A204.1 (cell line): Measurements from ENCODE around the gene LOX.
"Not testable (repeated sequence)": the region's sequence is repeated elsewhere in the genome, so short reads cannot be mapped to it uniquely, and the experiment has no call there.

Source experiments
- FAIRE-seq: peaks from 2 replicates; lab custom pipeline; 2012; peaks lifted over from hg19 to GRCh38; lab: Jason Lieb, UNC

Gene LOX

DNA sequence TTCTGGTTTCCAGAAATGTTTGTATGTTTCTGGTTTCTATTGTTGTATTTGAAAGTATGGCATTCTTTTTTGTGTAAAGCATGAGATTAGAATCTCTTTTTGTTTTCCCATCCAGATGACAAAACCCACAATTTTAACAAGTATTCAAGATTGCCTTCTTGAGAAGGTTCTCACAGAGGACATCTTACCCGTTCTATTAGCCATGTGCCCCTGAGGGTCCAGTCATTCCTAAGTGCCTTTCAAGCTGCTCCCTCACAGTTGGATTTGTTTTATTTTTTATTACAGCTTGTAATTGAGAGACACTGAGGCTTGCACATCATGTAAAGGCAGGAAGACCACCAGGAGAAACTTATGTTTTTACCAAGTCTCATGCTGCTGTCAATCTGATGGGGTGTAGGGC is 19.3 kb upstream of the LOX start:
- no peak for FAIRE-seq

DNA sequence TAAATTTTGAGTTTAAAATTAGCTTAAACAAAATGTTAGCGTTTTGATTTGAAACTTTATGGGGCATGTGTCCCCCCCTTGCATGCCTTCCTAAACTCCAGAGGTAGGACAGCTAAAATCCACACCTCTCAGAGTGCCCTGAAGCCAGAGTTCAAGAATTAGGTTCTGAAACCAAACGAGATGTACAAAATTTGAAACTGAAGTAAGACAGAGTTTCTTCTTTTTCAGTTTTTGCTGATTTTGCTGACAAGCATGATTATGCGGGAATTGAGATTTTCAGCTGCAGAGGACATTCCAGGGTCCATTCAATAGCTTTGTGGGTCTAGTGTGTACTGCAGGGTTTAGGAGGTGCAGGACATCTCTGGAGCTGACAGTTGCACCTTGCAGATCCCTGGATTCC is 17.1 kb upstream of the LOX start:
- no peak for FAIRE-seq

DNA sequence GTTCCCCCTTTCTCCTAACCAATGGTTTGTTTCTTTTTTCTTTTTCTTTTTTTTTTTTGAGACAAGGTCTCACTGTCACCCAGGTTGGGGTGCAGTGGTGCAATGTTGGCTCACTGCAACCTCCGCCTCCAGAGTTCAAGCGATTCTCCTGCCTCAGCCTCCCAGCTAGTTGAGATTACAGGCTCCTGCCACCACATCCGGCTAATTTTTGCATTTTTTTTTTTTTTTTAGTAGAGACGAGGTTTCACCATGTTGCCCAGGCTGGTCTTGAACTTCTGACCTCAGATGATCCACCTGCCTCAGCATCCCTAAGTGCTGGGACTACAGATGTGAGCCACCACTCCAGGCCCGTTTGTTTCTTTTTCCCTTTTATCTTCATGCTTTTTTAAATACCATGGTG is 16.2 kb upstream of the LOX start:
- FAIRE-seq = not testable (repeated sequence)

DNA sequence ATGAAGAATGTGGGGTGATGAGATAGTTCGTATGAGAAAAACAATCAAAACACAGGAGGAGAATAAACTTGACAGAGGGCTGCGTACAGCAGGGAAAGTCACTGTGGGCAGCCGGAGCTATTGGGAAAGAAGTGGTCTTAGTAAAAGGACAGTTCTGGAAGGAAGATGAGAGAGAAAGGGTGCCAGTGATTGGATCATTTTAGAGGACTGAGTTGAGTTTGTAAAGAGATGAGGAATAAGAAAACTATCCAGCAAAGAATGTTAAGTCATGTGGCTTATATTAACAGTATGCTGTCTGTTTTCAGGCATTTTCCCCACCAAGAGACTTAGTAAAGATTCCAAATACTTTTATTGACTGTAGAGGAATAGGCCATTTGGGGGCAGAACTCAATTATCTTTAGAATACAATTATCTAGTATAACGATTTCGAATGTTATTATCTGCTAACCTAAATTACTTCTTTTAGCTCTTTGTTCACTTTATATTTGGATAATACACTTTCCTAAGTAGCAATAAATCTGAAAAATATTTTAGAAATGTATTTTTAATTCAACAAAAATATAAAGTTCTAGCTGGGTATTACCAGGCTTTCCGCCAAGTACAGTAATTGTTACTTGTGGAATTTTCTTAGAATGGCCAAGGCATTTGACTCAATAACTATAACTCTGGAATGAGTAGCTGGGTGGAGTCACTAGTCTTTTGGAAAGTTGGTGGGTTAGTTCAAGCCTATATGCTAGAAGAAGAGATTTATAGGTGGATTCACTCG is 15.5 kb upstream of the LOX start:
- FAIRE-seq = no peak

DNA sequence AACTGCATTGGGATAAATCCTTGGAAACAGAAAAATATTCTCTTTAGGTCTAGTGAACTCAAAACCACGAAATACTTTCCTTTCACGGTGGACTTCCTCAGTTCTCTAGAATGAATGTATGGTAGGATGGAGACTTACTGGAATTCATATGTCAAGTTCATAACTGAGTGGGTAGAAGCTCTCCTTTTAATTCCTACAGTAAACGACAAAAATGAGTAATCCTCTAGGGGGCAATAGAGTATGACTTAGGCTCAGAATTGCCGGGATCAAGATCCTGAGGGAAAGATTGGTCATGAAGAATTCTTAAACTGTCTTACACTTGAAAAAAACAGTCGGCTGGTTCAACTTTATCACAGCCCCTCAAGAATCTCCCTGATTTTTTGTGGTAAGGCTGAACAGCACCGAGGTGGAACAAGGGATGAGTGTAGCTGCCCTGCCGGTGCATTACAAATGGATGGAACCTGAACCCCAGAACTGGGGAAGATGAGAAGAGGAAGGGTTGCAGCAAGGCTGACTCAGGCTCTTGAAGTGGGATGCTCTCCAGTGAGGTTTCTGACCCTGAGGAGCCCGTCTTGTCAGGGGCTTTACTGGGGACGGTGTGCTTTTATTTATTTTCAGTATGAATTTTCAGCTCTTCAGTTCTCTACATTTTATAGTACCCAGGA is 14.0 kb upstream of the LOX start:
- peak; percentile 11 for FAIRE-seq

DNA sequence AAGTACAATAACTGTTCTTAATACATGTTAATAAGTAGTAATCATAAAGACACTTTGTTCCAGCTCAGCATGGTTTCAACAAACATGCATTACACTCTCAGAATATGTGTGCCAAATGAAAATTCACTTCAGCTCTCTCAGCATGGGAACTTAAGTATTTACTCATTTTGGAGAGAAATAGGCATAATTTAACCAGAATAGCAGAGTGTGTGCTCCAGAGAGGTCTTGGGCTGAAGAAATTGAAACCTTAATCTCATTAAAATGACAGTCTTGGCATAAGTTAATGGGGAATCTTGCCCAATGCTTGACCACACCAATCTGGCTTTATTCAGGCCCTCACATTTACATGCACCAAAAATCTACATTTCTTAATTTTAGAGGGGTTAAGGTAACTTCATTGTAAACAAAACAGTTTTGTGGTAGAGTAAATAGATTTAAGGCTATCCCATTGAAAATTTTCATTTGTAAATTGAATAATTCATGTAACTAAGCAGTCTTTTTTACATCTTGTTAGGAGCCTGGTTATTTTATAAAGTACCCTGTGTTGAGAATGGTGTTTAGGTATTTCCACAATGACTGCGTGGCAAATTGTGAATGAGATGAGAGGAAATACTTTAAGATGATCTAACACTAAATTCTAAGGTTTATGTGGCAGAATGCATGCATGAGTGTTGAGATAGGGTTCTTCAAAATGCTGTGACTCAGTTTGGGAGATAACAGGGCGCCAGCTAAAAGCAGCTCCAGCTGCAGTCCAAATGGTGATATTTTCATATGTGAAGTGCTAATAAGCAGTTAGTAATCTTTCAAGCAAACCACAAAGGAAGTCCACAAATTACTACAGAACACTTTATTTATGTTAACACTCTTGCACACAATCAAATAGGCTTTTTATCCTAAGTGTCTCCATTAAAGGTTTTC is 11.3 kb upstream of the LOX start:
- FAIRE-seq = no peak

DNA sequence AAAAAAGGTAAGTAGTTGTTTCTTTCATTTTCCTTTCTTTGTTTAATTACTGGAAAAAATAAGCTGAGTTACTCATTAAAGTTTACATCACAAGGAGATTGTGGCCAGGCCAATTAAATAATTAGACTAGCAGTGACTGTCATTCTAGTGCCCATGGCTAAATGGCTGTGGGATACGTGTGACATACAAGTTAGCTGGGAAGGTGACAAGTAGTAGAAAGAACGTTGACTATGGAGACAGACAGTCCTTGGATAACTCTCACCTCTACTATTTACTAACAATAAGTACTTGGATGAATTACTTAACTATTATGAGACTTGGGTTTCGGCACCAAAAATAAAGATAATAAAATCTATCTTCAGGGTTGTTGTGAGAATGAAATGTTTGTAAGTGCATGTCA is 7.0 kb upstream of the LOX start:
- no peak for FAIRE-seq

DNA sequence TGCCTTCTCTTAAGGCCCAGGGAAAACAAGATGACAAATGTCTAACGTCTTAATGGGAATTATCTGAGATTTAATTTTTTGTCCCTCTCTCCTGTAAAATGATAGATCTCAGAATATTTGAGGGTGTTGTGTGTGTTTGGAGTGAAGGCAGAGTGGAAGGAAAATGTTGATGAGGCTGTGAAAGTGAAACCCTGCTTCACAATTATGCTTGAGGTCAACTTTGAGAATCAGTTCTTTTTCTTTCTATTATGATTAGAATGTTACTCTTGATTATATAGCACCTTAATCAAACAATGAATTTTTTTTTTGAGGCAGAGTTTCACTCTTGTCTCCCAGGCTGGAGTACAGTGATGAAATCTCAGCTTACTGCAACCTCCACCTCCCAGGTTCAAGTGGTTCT is 5.5 kb upstream of the LOX start:
- FAIRE-seq = no peak

DNA sequence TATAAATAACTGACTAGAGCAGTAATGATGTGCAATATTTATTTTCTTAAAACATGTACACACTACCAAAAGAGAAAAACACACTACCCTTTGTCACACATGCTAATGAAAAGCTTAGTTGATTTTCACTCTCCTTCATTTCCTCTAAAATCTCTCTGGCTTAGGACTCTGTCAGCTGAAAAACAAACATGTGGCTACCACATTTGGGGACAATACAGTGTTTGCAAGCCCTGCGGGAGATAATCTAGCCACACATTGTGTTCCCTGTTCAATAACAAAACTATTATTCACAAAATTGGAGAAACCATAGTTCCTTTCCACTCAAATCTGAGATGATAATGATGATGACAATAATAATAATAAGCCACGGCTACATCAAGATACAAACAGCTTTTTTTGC is 3.5 kb upstream of the LOX start:
- FAIRE-seq = no peak

DNA sequence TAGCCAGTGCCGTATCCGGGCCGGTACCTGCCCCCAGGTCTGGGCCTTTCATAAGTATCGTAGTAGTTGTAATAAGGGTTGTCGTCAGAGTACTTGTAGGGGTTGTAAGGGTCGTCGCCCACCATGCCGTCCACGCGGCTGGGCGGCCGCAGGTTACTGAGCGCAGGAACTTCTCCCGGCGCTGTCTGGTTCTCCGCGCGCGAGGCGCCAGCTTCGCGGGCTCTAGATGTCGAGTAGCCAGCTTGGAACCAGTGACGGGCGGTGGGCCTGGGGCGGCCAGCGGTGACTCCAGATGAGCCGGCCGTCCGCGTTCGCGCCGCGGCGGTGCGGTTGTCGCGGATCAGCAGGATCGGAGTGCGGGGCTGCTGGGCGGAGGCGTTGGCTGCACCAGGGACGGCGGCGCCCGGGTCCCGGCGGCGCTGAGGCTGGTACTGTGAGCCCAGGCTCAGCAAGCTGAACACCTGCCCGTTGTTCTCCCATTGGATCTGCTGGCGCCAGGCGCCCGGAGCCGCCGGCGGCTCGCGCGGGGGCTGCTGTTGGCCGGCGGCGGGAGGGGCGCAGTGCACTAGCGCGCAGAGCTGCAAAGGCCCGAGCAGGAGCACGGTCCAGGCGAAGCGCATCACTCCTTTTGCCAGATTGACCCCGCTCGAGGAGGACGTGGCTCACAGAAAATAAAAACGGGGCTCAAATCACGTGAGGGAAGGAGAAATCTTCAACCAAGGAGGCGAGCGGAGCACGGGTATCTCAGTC is 518 bp downstream of the LOX start:
- FAIRE-seq = no peak

DNA sequence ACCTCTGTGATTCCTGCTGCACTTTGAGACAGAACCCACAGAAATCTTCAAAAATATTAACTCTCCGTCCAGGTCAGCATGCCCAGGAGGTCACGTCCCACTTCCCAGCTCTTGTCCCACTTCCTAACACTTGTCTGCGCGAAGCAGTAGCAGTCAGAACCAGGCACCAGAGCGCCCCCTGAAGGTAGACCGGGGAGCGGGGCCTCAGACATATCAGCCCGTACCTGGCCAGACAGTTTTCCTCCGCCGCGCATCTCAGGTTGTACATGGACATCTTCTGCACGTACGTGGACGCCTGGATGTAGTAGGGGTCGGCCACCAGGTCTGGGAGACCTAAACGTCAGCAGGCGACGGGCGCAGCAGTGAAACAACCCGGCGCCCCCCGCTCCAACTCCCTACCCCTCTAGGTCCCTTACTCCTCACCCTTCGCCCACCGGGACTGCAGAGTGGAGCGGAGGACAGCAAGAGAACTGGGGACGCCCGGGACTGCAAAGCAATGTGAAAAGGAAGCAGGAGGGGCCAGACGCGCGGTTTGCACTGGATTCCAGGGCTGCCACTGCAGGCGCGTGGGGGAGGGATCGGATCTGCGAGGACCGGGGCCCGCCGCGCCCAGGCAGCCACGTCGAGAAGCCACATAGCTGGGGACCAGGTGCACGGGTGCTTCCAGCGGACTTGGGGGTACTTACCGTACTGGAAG is 1.2 kb downstream of the LOX start:
- FAIRE-seq = no peak

DNA sequence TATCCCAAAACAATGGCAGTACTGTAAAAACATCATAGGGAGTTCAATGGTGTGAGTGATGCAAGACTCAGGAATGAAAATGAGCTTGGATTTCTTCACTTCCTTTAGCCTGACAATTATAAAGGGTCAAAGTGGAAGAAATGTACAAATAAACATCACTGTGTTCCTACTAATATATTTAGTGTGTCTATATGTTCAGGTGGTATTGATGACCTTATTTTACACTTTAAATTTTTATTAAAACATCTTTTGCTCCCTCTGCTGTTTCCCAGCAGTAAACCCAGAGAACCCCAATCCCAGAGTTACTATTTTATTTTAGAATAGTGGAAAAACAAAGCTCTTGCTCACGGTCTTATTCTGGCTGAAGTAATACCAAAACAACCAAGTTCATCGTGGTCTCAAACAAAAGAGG is 2.0 kb downstream of the LOX start:
- no peak for FAIRE-seq

DNA sequence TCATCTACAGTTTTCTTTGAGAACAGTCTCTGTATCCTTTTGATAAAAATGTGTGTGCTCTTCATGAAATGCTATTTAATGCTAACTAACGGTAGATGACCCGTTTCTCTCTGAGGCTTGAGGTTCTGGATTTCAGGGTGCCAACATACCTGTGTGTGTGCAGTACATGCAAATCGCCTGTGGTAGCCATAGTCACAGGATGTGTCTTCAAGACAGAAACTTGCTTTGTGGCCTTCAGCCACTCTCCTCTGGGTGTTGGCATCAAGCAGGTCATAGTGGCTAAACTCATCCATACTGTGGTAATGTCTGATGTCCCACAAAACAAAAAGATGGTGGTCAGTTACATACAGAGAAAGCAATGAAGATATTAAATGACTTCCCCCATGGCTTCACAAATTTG is 4.2 kb downstream of the LOX start:
- no peak for FAIRE-seq

DNA sequence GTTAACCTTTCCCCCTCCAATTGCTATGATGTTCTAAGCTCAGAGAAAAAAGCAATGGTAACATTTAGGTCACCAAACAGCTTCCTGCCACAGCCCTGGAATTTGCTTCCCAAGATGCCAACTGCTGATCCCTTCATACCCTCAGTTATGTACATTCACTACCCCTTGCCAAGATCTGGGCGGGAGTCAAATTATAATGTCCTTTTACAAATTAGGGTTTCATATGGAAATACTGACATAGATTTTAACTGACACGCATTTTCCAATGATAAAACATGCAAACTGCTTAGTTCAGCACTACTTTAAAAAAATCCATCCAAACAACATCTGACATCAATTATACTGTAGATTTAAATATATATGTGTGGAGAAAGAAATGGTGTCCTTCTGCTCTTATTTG is 5.0 kb downstream of the LOX start:
- FAIRE-seq = no peak

DNA sequence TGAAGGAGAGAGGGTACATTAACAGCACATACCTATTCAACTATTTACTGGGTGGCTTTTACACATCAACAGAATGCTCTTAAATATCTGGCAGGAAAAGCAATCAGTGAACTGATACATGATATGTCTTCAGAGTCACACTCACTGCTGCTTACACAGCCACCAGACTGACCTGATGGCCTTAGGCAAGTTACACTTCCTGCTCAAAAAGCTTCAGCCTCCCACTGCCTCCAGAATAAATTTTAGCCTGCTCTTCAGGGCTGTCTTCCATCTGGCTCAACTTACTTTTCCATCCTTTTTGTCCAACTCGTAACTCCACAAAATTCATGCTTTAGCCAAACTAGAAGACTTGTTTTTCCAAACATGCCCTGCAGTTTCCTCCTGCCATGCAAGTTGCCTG is 10.7 kb downstream of the LOX start:
- FAIRE-seq = no peak

DNA sequence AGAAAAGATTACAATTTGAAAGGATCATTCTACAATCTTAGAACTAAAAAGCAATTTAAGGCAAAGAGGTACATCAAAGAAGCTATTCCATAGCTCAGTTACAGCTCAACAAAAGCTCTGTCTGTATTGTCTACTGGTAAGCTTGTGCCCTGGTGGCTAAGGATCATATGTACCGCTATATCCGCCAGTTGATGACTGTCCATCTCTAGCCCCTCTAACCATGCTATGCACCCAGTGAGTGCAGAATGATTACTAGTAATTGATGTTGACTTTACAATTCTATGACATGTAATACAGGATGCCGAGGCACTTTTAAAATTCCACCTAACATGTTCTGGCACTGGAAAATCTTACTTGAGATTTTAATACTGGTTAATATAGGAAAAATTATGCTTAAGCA is 13.1 kb downstream of the LOX start:
- no peak for FAIRE-seq

DNA sequence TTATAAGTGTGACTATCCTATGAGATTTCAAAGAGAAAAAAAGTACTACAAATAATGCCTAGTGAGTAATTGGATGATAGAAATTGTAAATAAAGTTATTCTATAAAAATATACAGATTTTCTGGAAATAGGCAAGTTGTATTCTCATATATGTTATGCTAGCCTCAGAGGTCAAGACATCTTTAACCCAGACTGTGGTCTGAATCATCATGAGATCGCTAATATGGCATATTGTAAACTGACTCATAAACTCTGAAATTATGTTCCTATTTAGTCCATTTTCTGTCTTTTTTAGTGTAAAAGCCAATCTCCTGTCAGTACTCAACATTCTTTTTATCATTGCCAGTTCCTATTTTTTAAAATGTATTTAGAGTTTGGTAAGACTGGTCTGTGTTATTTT is 14.2 kb downstream of the LOX start:
- no peak for FAIRE-seq

DNA sequence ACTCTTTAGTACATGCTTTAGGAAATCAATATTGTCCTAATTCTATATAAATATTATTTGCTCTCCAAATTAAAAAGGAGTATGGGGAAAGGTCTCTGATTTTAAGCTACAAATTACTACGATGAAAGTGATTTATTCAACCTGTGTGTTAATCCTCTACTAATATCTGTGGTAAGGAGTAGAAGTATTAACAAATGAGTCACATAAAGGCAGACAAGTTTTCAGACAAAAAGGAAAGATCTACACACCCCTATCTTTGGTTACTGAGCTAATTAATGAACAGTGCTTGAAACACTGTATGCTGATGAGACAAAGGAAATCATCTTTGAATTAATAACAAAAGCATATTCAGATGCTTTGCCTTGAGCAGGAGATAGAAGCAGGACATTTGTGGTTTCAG is 15.9 kb downstream of the LOX start:
- FAIRE-seq = no peak

DNA sequence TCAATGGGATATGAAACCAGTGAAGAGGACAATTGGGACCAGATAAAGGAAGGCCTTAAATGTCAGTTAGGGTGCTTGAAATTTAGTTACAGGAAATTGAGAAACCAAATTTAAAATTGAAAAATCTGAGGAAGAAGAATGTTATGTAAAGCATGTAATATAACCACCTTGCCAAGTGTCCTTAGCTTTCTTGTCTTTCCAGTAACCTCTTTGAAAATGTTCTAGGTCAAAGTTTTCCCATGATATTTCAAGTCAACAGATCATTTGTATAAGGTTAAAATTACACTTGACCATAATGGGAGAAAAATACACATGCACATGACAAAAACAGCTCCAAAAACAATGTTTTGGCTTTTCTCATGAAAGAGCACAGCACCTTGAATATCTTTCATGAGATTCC is 21.1 kb downstream of the LOX start:
- FAIRE-seq = no peak

DNA sequence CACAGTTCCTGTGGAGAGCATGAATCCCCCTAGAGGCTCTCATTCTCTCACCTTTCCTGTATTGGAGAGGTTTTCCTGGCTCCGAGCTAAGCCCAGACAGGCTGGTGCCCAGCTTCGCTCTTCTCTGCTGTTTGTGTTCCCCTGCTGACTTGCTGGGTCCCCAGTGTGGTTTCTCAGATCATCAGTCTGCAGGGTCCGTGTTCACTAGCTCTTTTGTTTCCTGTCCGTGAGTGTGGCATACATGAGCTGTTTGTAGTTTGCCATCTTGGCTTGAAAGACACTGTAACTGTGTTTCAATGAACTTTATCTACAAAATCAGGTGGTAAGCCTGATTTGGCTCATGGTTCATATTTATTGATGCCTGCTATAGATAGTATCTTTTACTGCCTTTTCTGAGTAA is 23.8 kb downstream of the LOX start:
- FAIRE-seq = no peak

DNA sequence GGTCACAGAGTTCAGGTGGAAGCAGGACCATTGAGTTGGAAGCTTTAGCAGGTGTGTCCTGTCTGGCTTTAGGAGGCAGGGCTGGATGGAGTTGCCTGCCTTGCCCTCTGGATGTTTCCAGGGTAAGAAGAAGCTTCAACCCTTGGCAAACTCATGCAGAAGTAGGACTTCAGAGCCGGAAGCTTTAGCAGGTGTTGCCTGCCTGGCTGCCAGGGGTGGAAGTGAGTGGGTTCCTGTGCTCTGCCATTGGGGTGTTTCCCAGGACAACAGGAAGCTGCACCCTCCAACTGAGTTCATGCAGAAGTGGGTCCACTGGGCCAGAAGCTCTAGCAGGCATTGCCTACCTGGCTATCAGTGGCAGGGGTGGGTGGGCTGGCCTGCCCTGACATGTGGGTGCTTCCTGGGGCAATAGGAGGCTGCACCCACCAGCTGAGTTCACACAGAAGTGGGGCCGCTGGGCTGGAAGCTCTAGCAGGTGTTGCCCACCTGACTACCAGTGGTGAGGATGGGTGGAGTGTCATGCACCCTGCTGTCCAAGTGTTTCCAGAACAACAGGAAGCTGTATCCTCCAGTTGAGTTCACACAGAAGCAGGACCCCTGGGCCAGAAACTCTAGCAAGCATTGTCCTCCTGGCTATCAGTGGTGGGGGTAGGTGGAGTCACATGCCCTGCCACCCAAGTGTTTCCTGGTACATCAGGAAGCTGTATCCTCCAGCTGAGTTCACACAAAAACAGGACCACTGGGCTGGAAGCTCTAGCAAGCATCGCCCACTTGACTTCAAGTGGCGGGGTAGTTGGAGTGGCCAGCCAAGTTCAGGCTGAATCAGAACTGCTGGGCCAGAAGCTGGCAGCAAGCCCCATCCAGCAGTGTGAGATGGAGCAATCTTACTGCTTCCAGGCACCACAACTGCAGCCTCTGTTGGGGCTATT is 24.6 kb downstream of the LOX start:
- no peak for FAIRE-seq
